GM06990 (cell line): ENCODE results near the gene PARP9.

ENCODE experiments used
- DNase-seq: peaks from one replicate; pipeline ENCODE4 v3.0.0-alpha.2; 2011; ENCODE audit not compliant: insufficient read length; ENCODE audit errors: extremely low read depth
- H3K27me3 ChIP-seq: replicated peaks from 2 replicates; pipeline ENCODE4 v1.6.0; 2011; ENCODE audit warnings: low read length; ENCODE audit not compliant: control insufficient read depth, insufficient read depth
- H3K36me3 ChIP-seq: 2 replicates; pipeline ENCODE4 v1.5.1; 2011; ENCODE audit warnings: low read length; ENCODE audit not compliant: control insufficient read depth, insufficient read depth
- H3K4me3 ChIP-seq: replicated peaks from 2 replicates; pipeline ENCODE4 v1.5.1; 2011; ENCODE audit warnings: low read depth, mild to moderate bottlenecking, control low read depth, low read length
- CTCF ChIP-seq: IDR thresholded peaks from 2 replicates; pipeline ENCODE4 v1.5.1; 2011; ENCODE audit warnings: low read length, control low read depth, mild to moderate bottlenecking, inconsistent platforms; ENCODE audit not compliant: insufficient read depth, poor library complexity, severe bottlenecking

Gene PARP9

GRCh38 chr3:122589297-122589696 is 25.2 kb upstream of the PARP9 start:
- peak; percentile 62 for DNase-seq
- no peaks in the 10 kb centered on the region for H3K27me3 ChIP-seq
- peaks cover 1% of the 10 kb centered on the region; the same call in 1 of the 2 replicates for H3K36me3 ChIP-seq
- H3K4me3 ChIP-seq: no peak overlapping the region
- TF ChIP-seq CTCF: no peak

DNA sequence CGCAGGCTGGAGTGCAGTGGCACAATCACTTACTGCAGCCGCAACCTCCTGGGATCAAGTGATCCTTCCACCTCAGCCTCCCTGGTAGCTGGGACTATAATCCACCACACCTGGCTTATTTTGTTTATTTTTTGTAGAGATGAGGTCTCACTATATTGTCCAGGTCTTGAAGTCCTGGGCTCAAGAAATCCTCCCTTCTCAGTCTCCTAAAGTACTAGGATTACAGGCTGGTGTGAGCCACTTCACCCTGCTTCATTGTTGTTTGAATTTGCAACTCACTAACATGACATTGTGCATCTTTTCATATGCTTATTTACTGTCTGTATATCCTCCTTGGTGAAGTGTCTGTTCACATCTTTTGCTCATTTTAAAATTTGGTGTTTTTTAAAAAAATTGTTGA is 23.5 kb upstream of the PARP9 start:
- Histone ChIP-seq H3K4me3 (no peak overlapping the region), H3K27me3 (no peaks in the 10 kb centered on the region), H3K36me3 (peaks cover 3% of the 10 kb centered on the region)
- DNase-seq: no peak
- no peak for TF ChIP-seq CTCF

GRCh38 chr3:122586773-122587485 is 22.8 kb upstream of the PARP9 start:
- peaks cover 3% of the 10 kb centered on the region for H3K36me3 ChIP-seq
- H3K27me3 ChIP-seq: no peaks in the 10 kb centered on the region
- H3K4me3 ChIP-seq: no peak overlapping the region
- no peak for DNase-seq
- no peak for TF ChIP-seq CTCF

GRCh38 chr3:122586098-122586497 is 22.0 kb upstream of the PARP9 start:
- H3K27me3 ChIP-seq: no peaks in the 10 kb centered on the region
- no peak for DNase-seq
- H3K36me3 ChIP-seq: peaks cover 2% of the 10 kb centered on the region
- no peak for TF ChIP-seq CTCF
- H3K4me3 ChIP-seq: no peak overlapping the region

- TF ChIP-seq CTCF: no peak
- Histone ChIP-seq H3K36me3 (peaks cover 2% of the 10 kb centered on the region), H3K27me3 (no peaks in the 10 kb centered on the region), H3K4me3 (no peak overlapping the region)
- no peak for DNase-seq
Measured at GRCh38 chr3:122582390-122582789, 18.3 kb upstream of the PARP9 start.

GRCh38 chr3:122581622-122582021 is 17.5 kb upstream of the PARP9 start:
- no peak for TF ChIP-seq CTCF
- Histone ChIP-seq H3K36me3 (peaks cover 2% of the 10 kb centered on the region), H3K27me3 (no peaks in the 10 kb centered on the region), H3K4me3 (no peak overlapping the region)
- no peak for DNase-seq
